ENCODE results near the gene ACTMAP.

- TF ChIP-seq ZNF551 (CRISPR knock-in tag; IDR thresholded peaks at IDR 0.05) (no peak), CAMTA2 (CRISPR knock-in tag; conservative IDR thresholded peaks at IDR 0.05) (no peak), RAD21 (CRISPR knock-in tag; conservative IDR thresholded peaks at IDR 0.05 in 1 of 2, IDR thresholded peaks at IDR 0.05 in 1 of 2) (no peak)
- TF ChIP-seq, protein P1, sequence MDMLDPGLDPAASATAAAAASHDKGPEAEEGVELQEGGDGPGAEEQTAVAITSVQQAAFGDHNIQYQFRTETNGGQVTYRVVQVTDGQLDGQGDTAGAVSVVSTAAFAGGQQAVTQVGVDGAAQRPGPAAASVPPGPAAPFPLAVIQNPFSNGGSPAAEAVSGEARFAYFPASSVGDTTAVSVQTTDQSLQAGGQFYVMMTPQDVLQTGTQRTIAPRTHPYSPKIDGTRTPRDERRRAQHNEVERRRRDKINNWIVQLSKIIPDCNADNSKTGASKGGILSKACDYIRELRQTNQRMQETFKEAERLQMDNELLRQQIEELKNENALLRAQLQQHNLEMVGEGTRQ (CRISPR knock-in tag; IDR thresholded peaks at IDR 0.05) = no peak
These were observed 36.3 kb downstream of the ACTMAP start for GRCh38 chr19:40713939-40714338.

Measured in K562 (cell line).